DOHH2 (cell line): ENCODE data around the gene MPPE1.

Experiments used
- H3F3A ChIP-seq: fragments of 200-600 bp; sonication (generic), shearing (Covaris generic); 2 replicates; pipeline ENCODE4 v1.6.0; 2016; ENCODE audit warnings: antibody characterized with exemption, mild to moderate bottlenecking; ENCODE audit not compliant: control insufficient read depth, insufficient read depth
- H3K27ac ChIP-seq: fragments of 200-600 bp; sonication (generic); 2 replicates; pipeline ENCODE4 v1.5.1; 2014; ENCODE audit warnings: low read depth, mild to moderate bottlenecking, low read length, moderate library complexity
- H3K27me3 ChIP-seq: fragments of 200-600 bp; sonication (generic); 2 replicates; pipeline ENCODE4 v1.6.1; 2014; ENCODE audit warnings: mild to moderate bottlenecking, low read length, mixed read lengths; ENCODE audit not compliant: control insufficient read depth
- H3K36me3 ChIP-seq: fragments of 200-600 bp; sonication (generic); 2 replicates; pipeline ENCODE4 v1.6.1; 2014; ENCODE audit warnings: mild to moderate bottlenecking, low read length, moderate library complexity, mixed read lengths; ENCODE audit not compliant: control insufficient read depth
- H3K4me1 ChIP-seq: fragments of 200-600 bp; sonication (generic); 2 replicates; pipeline ENCODE4 v1.6.1; 2014; ENCODE audit warnings: mild to moderate bottlenecking, low read length, mixed read lengths; ENCODE audit not compliant: control insufficient read depth
- H3K4me2 ChIP-seq: fragments of 200-600 bp; sonication (generic); 2 replicates; pipeline ENCODE4 v1.6.0; 2014; ENCODE audit warnings: mild to moderate bottlenecking, low read length, moderate library complexity
- H3K4me3 ChIP-seq: fragments of 200-600 bp; sonication (generic); 2 replicates; pipeline ENCODE4 v1.5.1; 2014; ENCODE audit warnings: mild to moderate bottlenecking, low read length, mixed read lengths
- H3K79me2 ChIP-seq: fragments of 200-600 bp; sonication (generic); 2 replicates; pipeline ENCODE4 v1.6.1; 2014; ENCODE audit warnings: mild to moderate bottlenecking, low read length, mixed read lengths; ENCODE audit not compliant: control insufficient read depth
- H3K9me2 ChIP-seq: fragments of 200-600 bp; sonication (generic); replicated peaks from 2 replicates; pipeline ENCODE4 v1.6.1; 2014; ENCODE audit warnings: mild to moderate bottlenecking, low read length, mixed read lengths; ENCODE audit not compliant: control insufficient read depth
- H3K9me3 ChIP-seq: fragments of 200-600 bp; sonication (generic); 2 replicates; pipeline ENCODE4 v1.6.1; 2014; ENCODE audit warnings: antibody characterized with exemption, low read length, mixed read lengths; ENCODE audit not compliant: control insufficient read depth, insufficient read depth
- H4K20me1 ChIP-seq: fragments of 200-600 bp; sonication (generic); 2 replicates; pipeline ENCODE4 v1.6.0; 2014; ENCODE audit warnings: low read depth, mild to moderate bottlenecking, antibody characterized with exemption, low read length, moderate library complexity; ENCODE audit not compliant: control insufficient read depth, insufficient read depth
- CTCF ChIP-seq: fragments of 200-600 bp; sonication (generic); IDR thresholded peaks from one replicate; pipeline ENCODE4 v1.5.1; 2014; ENCODE audit warnings: antibody characterized with exemption, mild to moderate bottlenecking, low read depth, low read length; ENCODE audit not compliant: poor library complexity, severe bottlenecking
- EZH2phosphoT487 ChIP-seq: fragments of 200-600 bp; sonication (generic); IDR thresholded peaks from 2 replicates; pipeline ENCODE4 v1.6.1; 2017; ENCODE audit warnings: borderline replicate concordance, mild to moderate bottlenecking, antibody characterized with exemption, low read length, moderate library complexity, mixed read lengths

The MPPE1 gene

GRCh38 chr18:11932393-11932792 lies 24.3 kb upstream of the MPPE1 start:
- H3K4me2 ChIP-seq, result no peak overlapping the region
- H3K79me2 ChIP-seq, result no peaks in the 10 kb centered on the region
- no peaks in the 10 kb centered on the region for H3K9me3 ChIP-seq
- no peak overlapping the region for H3K27ac ChIP-seq
- H3K36me3 ChIP-seq, result no peaks in the 10 kb centered on the region
- no peaks in the 10 kb centered on the region for H3F3A ChIP-seq
- no peaks in the 10 kb centered on the region for H3K27me3 ChIP-seq
- H3K4me1 ChIP-seq, result no peaks in the 10 kb centered on the region
- H4K20me1 ChIP-seq, result no peaks in the 10 kb centered on the region
- H3K9me2 ChIP-seq, result no peaks in the 10 kb centered on the region
- H3K4me3 ChIP-seq, result no peak overlapping the region
- no peak for TF ChIP-seq EZH2phosphoT487
- no peak for TF ChIP-seq CTCF

GRCh38 chr18:11927497-11927896 lies 19.4 kb upstream of the MPPE1 start:
- Histone ChIP-seq H3K27ac (no peak overlapping the region), H3F3A (no peaks in the 10 kb centered on the region), H3K9me2 (no peaks in the 10 kb centered on the region), H3K4me2 (no peak overlapping the region), H3K79me2 (no peaks in the 10 kb centered on the region), H3K9me3 (no peaks in the 10 kb centered on the region), H3K36me3 (no peaks in the 10 kb centered on the region), H3K27me3 (no peaks in the 10 kb centered on the region), H4K20me1 (no peaks in the 10 kb centered on the region), H3K4me3 (no peak overlapping the region), H3K4me1 (no peaks in the 10 kb centered on the region)
- no peak for TF ChIP-seq EZH2phosphoT487
- no peak for TF ChIP-seq CTCF

GRCh38 chr18:11925800-11926481 lies 17.8 kb upstream of the MPPE1 start:
- H3K4me1 ChIP-seq, result peaks cover 8% of the 10 kb centered on the region
- no peaks in the 10 kb centered on the region for H3K79me2 ChIP-seq
- no peak overlapping the region for H3K4me3 ChIP-seq
- H3F3A ChIP-seq, result no peaks in the 10 kb centered on the region
- H3K27ac ChIP-seq, result no peak overlapping the region
- no peaks in the 10 kb centered on the region for H3K27me3 ChIP-seq
- H3K9me3 ChIP-seq, result no peaks in the 10 kb centered on the region
- TF ChIP-seq CTCF, result no peak
- no peak for TF ChIP-seq EZH2phosphoT487
- H3K36me3 ChIP-seq, result no peaks in the 10 kb centered on the region
- no peaks in the 10 kb centered on the region for H3K9me2 ChIP-seq
- no peak overlapping the region for H3K4me2 ChIP-seq
- H4K20me1 ChIP-seq, result no peaks in the 10 kb centered on the region
